Measurements from ENCODE around the gene ARL3.
"Not testable (repeated sequence)": the region's sequence is repeated elsewhere in the genome, so short reads cannot be mapped to it uniquely, and the experiment has no call there.

ARL3 gene

DNA sequence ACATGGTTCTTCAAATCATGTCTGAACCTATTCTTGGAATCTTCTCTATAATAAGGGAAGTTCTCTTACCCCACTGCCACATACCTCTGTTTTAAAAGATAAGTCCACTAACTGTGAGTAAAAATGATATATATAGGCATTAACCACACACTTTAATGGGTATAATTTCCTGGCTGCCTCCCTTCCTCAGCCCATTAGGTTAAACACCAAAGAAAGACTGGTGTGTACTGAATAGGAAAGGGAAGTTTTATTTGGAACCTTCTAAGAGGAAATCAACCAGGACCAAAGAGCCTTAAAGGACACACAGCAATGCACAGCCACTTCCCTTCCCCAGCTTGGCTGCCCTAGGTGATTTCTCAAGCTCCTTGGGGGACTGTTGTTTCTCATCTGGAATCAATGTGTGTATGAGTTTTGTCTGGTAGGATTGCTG lies 24.5 kb upstream of the ARL3 start:
- DNase-seq (ENCODE audit: low read depth in 2 of 2), result no peak

DNA sequence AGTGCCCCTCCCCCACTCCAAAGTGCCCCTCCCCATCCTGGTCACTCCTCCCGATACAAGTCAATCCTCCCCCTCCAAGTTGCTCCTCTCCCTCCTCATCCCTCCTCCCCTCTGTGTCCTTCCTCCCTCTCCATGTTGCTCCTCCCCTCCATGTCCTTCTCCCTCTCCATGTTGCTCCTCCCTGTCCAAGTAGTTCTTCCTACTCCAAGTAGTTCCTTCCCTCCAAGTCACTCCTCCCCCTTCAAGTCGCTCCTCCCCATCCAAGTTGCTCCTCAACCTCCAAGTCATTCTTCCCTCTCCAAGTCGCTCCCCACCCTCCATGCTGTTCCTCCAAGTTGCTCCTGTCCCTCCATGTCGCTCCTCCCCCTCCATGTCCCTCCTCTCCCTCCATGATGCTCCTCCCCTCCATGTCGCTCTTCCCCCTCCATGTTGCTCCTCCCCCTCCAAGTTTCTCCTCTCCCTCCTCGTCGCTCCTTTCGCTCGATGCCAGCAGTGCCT lies 20.9 kb upstream of the ARL3 start:
- no peak for DNase-seq (ENCODE audit: low read depth in 2 of 2)

DNA sequence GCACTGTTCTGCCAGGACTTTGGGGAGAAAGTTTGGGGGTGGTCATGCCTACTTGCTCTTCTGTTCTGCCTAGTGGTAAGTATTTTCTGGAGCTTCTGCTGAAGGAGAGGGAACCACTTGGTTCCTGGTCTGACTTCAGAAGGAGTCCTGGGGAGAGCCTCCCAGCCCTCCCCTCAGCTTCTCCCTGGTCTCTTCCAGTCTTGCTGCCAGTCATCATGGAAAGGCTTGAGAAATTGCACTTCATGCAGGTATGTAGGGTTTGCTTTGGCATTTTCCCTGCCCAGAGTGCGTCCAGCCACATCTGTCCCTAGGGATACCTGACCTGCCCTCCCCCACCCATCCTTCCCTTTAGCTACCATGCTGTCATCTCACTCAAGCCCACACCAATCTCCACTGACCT lies 18.5 kb upstream of the ARL3 start:
- no peak for DNase-seq (ENCODE audit: low read depth in 2 of 2)

DNA sequence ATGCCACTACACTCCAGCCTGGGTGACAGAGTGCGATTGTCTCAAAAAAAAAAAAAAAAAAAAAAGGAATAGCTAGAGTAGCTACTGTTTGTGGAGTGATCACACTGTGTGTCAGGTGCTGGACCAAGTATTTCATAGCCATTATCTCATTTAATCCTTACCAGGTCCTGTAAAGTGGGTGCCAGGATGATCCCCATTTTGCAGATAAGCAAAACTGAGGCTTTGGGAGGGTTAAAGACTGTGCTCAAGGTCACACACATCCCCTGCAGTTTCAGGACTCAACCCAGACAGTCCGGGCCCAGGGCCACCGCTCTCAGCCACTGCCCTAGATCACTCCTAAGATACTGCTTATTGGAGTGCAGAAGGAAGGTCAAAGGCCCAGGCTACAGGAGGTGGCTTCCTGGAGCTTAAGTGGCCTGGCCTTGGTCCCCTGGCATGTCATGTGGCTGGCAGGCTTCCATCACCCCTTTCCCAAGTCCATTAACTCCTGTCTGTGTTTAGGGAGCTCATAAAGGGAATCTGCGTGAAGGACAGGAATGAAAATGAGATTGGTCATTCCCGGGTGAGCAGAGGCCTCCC lies 17.1 kb upstream of the ARL3 start:
- no peak for DNase-seq (ENCODE audit: low read depth in 2 of 2)

DNA sequence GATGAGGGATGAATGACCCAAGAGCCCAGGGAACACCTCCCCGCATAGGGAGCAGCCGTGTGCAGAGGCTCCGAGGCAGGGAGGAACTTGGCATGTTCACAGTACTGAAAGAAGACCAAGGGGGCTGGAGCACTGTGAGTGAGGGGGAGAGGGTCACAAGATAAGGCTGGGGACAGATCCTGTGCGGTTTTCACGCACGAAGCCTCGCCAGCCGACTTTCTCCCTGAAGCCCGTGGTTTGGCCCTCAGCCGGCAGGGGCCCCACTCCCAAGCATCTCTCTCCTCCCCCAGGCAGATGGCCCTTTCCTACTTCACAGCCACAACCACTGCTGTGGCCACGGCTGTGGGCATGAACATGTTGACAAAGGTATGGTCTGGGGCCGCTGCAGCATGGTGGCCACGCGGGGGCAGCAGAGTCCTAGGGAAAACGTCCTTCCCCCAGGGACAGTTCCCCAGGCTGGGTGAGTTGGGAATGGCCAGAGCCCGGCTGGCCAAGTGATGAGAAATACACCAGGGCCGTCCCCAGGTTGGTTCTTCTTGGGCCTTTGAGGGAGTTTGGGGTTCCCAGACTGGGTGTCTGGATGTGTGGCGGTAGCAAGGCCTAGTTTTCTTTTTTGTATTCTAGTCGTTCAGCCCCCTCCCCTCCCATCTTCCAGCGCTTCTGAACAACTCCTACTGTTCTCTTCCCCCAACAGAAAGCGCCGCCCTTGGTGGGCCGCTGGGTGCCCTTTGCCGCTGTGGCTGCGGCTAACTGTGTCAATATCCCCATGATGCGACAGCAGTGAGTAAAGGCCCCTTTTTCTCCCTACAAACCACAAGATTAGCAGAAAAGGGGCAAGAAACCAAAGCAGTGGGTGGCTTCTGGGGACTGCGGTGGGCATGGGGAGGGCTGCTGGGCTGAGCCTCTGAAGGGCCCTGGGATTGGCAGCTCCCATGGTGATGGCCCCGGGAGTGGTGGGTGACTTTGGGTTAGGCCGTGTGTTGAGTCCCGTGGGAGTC lies 15.1 kb upstream of the ARL3 start:
- DNase-seq (ENCODE audit: low read depth in 2 of 2), result peak in 1 of 2 donors; percentile 43

DNA sequence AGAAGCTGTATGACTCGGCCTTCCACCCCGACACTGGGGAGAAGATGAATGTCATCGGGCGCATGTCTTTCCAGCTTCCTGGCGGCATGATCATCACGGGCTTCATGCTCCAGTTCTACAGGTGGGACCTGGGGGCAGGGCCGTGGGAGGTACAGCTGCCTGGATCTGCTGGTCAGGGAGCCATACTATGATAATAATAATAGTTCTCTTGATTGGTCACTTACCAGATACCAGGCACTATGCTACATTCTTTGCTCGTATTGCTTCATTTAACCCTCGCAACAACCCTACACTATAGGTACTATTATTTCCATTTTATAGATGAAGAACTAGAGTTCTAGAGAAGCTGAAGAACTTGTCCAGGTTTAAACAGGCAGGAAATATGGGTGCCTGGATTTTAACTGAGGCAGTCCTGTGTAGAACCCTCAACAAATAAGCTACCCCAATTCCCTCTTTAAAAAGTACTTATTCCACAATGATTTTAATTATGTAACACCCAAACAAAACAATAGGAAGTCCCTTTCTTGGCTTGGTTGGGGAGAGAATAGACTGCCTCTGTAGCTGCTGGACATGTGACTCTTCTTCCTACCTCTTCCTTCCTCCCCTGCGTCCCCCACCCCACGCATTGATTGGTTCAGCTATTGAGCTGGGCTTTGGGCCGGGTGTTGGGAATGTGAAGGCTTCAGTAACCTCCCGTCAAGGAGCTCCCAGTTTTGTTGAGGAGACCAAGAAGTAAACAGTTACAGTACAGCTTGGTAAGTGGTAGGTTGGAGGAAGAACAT lies 13.0 kb upstream of the ARL3 start:
- no peak for DNase-seq (ENCODE audit: low read depth in 2 of 2)

DNA sequence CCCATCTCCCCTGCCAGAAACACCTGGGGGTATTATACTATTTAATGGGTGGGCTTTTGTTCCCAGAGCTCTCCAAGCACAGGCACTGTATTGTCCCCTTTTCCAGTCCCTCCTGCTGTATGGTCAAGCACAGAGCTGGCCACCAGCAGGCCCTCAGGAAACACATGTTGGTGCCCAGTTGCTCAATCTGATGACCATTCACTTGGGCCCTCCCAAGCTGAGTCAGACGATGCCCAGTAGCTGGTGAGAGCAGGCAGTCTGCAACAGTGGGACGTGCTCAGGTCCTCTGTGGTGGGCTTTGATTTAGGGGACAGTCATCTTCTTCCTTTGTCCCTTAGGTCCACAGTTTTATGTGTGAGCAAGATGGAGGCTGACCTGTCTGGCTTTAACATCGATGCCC lies 12.1 kb upstream of the ARL3 start:
- no peak for DNase-seq (ENCODE audit: low read depth in 2 of 2)

DNA sequence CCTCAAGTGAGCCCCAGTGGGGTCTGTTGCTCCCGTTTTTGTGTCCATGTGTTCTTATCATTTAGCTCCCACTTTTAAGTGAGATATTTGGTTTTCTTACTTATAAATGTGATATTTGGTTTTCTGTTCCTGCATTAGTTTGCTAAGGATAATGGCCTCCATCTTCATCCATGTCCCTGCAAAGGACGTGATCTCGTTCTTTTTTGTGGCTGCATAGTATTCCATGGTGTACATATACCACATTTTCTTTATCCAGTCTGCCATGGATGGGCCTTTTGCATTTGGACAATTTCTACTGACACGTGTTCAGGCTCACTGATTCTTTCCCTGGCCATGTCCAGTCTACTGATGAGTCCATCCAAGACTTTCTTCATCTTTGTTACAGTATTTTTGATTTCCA lies 9.8 kb upstream of the ARL3 start:
- no peak for DNase-seq (ENCODE audit: low read depth in 2 of 2)

DNA sequence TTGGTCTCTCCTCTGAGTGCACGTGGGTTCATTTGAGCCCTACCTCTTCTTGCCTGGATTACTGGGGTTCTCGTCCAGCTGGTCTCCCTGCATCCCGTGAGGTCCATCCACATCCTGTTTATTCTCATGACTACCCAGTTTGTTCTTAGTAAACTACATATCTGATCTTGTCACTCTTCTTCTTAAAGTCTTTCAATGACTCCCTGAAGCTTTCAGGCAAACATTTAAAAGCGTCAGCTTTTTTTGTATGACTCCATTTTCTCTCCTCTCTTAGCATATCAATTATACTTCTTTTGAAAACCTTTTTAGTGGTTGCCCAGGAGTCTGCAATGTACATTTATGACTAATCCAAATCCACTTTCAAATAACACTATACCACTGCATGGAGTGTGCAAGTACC lies 7.8 kb upstream of the ARL3 start:
- no peak for DNase-seq (ENCODE audit: low read depth in 2 of 2)

DNA sequence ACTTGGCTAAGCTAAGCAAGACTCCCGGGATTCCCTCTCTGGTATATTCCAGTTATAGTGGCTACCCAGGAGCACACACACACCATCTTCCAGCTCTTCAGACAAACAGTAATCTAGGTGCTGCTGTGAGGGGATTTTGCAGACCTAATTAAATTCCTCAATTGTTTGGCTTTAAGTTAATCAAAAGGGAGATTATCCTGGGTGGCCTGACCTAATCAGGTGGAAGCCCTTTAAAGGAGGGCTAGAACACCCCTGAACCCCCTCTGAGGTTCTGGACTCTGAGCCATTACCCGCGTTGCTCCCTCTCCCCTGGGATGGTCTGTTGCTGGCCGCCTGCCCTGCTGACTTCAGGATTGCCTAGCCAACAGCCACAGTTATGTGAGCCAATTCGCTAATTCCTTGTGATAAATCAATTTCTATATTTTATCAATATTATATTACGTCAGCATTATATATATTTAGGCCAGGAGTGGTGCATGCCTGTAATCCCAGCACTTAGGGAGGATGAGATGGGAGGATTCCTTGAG lies 6.6 kb upstream of the ARL3 start:
- no peak for DNase-seq (ENCODE audit: low read depth in 2 of 2)

DNA sequence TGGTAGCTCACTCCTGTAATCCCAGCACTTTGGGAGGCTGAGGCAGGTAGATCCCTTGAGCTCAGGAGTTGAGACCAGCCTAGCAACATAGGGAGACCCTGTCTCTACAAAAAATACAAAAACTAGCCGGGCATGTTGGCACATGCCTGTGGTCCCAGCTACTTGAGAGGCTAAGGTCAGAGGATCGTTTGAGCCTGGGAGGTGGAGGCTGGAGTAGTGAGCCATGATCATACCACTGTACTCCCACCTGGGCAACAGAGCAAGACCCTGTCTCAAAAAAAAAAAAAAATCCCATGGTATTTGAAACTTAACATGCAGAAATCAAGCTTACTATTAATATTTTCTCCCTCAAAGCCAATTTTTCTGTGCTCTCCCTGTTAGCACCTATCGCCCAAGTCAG lies 6.1 kb upstream of the ARL3 start:
- no peak for DNase-seq (ENCODE audit: low read depth in 2 of 2)

DNA sequence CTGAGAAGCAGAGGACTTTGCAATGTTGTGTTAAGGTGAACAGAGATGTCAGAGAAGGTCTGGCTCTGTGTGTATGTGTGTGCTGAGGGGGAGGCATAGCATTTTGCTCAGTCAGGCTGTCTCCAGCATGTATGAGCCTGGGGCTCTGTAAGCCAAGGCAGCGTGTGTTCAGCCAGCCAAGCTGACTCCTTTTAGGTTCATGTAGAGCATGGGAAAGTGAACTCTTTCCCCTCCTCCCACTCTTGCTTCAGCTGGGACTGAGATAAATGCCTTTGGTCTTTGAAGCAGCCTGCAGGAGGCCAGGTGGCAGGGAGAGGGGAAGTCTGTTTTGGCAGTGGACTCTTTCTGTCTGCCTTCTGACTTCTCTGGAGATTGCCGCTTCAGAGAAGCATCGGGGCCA lies 4.0 kb upstream of the ARL3 start:
- DNase-seq (ENCODE audit: low read depth in 2 of 2), result no peak

DNA sequence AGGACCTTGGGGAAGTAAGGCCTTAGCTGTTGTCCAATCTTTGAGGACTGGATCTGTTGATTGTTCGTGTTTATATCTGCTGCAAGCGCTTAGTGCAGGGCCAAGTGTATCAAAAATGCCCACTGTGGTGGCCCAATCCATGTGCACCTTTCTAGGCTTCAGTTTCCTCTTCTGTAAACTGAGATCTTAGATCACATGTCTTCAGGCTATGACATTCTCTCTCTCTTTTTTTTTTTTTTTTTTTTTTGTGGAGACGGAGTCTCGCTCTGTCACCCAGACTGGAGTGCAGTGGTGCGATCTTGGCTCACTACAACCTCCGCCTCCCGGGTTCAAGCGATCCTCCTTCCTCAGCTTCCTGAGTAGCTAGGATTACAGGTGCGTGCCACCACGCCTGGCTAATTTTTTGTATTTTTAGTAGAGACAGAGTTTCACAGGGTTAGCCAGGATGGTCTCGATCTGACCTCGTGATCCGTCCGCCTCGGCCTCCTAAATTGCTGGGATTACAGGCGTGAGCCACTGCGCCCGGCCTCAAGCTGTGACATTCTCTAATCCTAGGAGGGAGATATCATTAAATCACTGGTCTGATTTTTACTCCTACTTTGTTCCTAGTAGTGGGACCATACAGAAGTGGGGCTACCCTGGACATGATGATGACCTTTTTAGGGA lies 2.8 kb upstream of the ARL3 start:
- DNase-seq (ENCODE audit: low read depth in 2 of 2), result not testable (repeated sequence)

DNA sequence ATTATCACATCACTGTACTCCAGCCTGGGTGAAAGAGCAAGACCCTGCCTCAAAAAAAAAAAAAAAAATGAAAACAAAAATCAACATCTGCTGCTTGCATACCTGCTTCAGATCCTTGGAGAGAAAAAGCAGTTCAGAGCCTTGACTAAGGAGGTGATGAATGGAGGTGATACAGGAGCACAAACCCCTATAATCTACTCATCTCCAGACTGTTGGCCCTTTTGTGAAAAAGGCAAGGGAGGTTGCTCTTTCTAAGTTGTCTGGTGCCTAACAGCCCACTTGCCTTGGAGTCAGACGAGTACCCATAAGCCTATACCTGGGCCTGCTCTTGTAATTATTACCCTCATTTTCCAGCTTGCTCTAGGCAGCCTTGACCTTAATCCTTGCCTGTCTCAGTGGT lies 1.7 kb upstream of the ARL3 start:
- no peak for DNase-seq (ENCODE audit: low read depth in 2 of 2)

DNA sequence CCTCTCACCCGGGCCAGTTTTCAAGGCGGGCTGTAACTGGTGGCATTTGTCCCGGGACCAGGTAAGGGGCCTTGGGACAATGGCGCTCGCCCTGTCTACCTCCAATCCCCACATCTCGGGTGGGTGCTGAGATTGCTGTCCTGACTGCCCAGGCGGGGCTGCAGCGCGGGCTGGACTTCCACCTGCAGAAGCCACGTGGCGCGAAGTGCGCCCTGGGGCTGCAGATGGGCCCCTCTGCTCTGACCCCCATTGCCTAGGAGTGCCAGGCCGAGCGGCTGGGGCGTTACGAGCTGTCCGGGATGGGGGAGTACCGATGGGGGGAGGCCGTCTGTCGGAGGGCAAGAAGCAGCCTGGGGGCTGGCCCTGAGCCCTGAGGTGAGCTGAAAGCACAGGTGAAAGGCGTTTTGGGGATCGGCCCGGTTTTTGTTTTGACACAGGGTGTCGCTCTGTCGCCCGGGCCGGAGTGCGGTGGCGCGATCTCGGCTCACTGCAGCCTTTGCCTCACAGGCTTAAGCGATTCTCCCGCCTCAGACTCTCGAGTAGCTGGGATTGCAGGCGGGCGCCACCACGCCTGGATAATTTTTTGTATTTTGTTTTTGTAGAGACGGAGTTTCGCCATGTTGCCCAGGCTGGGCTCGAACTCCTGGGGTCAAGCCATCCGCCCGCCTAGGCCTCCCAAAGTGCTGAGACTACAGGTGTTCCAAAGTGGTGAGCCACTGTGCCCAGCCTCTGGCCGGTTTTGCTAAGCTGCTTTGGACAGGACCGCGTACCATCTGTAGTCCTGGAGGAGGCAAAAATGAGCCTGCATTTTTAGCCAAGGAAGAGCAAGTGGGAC lies 641 bp upstream of the ARL3 start, which contains the start of gene SFXN2:
TSS of gene SFXN2 (plus strand) at position 16 of the 835 bp plus-strand sequence. CDS start 12,001 bp downstream, outside the sequence.
- peak; percentile 23 to 28 for DNase-seq (ENCODE audit: low read depth in 2 of 2)

DNA sequence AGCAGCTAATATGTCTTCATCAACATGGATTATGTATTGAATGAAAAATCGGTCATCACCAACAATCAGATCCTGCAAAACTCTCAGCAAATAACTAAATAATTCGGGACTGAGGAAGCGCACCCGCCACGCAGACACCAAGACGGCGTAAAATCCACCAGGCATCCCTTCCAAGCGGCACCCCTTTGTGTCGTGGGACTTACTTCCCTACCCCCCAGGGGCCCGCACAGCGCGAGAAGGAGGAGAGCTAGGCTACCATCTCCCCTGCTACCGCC lies 721 bp downstream of the ARL3 start:
- no peak for DNase-seq (ENCODE audit: low read depth in 2 of 2)

DNA sequence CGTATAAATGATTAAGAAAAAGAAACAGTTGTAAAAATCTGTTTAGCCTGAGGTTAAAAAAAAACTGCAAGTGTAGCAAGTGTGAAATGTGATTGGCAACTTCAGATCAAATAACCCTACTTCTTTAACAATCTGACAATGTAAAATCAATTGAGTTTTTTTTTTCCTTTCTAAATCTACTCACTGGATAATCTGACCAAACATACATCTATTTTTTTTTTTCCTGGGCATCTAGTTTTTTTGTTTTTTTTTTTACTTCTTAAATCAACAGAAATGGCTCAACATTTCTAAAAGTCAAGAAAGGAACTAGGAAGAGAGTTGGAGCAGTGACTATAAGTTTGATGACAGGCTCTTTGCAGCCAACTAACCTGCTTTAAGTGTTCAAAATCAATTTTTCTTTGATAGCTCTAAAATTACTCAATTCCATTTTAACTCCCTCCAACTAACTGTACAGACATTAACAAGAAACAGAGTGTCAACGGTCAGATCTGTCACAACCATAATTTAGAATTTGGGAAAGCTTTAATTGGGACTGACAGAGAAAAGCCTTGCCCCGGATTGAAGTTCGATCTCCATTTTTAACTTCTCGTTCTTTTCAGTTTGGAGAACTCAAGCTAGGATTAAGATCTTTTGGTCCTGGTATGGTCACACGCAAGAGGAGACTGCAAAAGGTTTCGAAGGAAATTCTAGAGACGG lies 1.2 kb downstream of the ARL3 start:
- DNase-seq (ENCODE audit: low read depth in 2 of 2), result no peak

DNA sequence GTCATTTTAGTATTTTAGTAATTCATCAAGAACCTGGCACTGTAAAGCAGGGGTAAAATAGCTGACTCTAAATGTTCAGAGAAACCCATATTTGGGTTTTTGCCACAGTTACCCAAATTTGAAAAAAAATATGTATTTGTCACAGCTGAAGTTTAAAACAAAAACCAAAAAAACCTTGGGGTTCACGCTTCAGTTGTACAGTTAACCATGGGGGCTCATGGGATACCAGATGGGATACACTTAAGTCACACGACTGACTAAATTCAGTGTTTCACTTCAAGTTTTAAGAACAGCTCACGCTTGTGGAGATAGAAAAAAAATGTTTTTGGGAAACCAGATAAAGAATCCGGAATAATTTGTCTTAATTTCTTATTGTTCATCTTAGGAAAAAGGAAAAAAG lies 2.1 kb downstream of the ARL3 start:
- DNase-seq (ENCODE audit: low read depth in 2 of 2), result no peak

DNA sequence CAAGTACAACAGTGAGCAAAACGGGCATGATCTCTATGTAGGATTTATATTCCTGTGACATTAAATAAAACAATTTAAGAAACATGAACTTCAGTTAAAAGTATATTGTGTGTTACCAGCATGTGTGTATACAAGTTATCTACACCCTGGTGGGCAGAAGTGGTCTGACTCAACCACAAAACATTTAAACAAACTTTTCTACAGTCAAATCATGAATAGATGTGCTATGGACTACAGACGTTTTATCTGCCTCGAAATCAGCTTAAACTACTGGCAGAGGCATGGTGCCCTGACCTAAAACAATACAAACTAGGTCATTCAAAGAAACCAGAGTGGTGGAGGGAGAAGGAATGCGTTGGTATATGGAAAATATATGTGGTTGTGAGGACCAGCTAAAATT lies 3.6 kb downstream of the ARL3 start:
- DNase-seq (ENCODE audit: low read depth in 2 of 2), result no peak

DNA sequence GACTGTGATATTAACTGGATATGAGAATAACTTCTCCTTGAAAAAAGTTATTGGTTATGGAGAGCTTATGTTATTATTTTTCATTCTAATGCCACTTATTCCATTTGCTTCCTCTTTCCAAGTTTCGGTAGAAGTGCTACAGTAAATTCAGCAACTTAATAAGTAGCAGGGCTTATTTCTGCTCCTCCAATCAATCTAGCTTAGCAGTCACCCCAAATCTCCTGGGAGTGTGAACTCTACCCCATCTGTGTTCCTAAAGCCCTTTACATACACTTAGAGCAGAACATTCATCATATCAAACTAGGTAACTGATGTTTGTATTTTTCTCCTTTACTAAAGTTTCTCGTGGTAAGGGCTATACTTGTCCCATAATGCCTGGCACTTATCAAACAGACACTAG lies 8.7 kb downstream of the ARL3 start:
- no peak for DNase-seq (ENCODE audit: low read depth in 2 of 2)

Measured in stimulated activated CD4-positive, alpha-beta T cell treated with anti-CD3 and anti-CD28 coated beads, Interleukin-1b, Interleukin-23, amount 100 ng/mL, for 4 hours (primary cell).